K562 (cell line): ENCODE data around the gene ZFP36. TPM values are rescaled to one million over a fixed set of nuclear protein-coding genes. Genes with fewer than 3 reads are reported as not detected.

Source experiments
- EGR1 ChIP-seq: fragments of 450-650 bp; conservative IDR thresholded peaks from 2 replicates; pipeline ENCODE4 v1.6.1; 2017; ENCODE audit warnings: mild to moderate bottlenecking
- LARP7 ChIP-seq: fragments of 450-650 bp; IDR thresholded peaks from 2 replicates; pipeline ENCODE4 v1.6.1; 2016
- NFXL1 ChIP-seq: fragments of 450-650 bp; formaldehyde crosslinking; IDR thresholded peaks from 2 replicates; pipeline ENCODE4 v1.4.0; 2021; ENCODE audit warnings: mild to moderate bottlenecking
- TCF3 ChIP-seq: sonication (generic); formaldehyde crosslinking; IDR thresholded peaks from 2 replicates; pipeline ENCODE4 v1.4.0; 2020; ENCODE audit warnings: mild to moderate bottlenecking, missing genetic modification reagents
- ZSCAN29 ChIP-seq: fragments of 450-650 bp; IDR thresholded peaks from 2 replicates; pipeline ENCODE4 v1.6.1; 2017
- polyA plus RNA-seq, 8 experiments: library from polyadenylated mRNA; depleted of rRNA in 4 of 8; stranded (reverse) in 5 of 8; unstranded in 3 of 8; fragments of >200 nt; fragmentation: Nextera tagmentation in 2 of 8; fragmentation: Illumina TruSeq in 1 of 8; extraction: Ambion mirVana in 2 of 8; extraction: Trizol in 1 of 8; gene quantifications; 2 replicates each; pipeline versions ENCODE4 v1.2.1 to v1.2.3, GENCODE V29; 2011 to 2014; ENCODE audit warnings: inconsistent platforms in 1 of 8, missing spikeins in 1 of 8
- total RNA-seq, 7 experiments: library from RNA; depleted of rRNA in 6 of 7; stranded (reverse); fragments of >200 nt in 6 of 7; fragmentation: Illumina TruSeq in 2 of 7; extraction: Trizol in 2 of 7; gene quantifications; 2 replicates each; pipeline versions ENCODE4 v1.2.1 to v1.2.3, GENCODE V29; 2011 to 2021; ENCODE audit warnings: low replicate concordance in 1 of 7
- TF ChIP-seq, protein P1 (sequence below), 2 experiments: fragments of 450-650 bp; IDR thresholded peaks; 2 replicates each; pipeline ENCODE4 v1.6.1; 2016; ENCODE audit warnings: mild to moderate bottlenecking in 2 of 2, borderline replicate concordance in 1 of 2, low read depth in 1 of 2, moderate library complexity in 1 of 2
- TF ChIP-seq, protein P2 (sequence below), 2 experiments: fragments of 450-650 bp in 1 of 2; sonication (generic) in 1 of 2; formaldehyde crosslinking in 1 of 2; IDR thresholded peaks; 2 replicates each; pipeline versions ENCODE4 v1.7.1 to v1.9.0; 2016 to 2022; ENCODE audit warnings: inconsistent platforms in 1 of 2, mild to moderate bottlenecking in 1 of 2, missing genetic modification reagents in 1 of 2

Gene ZFP36
- total and polyA plus RNA-seq, 9 of the 15 experiments (the other 6 are each of a cell fraction or from before 2014, with no cell fraction given) = 1.0 to 20.1 (median 3.5) TPM

DNA sequence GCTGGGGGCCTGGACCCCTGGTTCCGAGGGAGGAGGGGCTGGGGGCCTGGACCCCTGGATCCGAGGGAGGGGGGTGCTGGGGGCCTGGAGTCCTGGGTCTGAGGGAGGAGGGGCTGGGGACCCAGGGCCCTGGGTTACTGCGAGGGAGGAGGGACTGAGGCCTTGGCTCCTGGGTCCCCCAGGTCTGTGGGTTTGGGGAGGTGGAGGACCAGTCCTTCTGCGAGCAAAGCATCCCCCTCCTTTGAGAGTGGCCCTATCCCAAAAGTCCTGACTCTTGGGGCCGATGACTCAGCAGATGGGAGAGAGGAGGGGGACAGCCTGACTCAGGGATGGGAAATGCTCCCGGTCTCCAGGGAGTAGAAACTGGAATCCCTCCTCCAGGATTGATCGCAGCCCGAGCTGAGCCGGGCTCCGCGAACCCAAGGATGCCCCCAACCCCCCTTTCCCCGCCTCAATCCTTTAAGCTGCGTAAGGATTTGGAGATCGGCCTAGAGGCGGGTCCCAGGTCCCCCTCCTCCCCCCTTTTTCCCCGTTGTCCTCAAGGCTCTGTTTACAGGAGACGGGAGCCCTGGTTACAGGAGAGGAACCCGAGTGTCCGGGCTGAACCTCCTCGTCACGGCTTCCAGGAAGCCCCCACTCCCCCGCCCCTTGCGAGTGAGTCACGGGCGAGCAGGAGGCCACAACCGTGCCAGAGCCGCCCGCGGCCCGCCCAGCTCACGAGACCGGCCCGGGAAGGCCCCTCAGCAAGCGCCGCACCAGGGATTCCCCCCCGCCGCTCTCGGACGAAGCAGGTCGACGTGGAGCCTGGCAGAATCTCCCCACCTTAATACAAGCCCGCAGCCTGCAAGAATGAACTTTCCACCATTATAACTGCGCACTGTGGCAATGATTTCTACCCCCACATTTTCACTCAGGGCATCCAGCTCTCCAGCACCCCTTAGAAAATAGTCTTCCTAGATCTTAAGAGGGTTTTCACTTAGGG is 3.0 kb upstream of the ZFP36 start (continued):
- TF ChIP-seq, protein P1, sequence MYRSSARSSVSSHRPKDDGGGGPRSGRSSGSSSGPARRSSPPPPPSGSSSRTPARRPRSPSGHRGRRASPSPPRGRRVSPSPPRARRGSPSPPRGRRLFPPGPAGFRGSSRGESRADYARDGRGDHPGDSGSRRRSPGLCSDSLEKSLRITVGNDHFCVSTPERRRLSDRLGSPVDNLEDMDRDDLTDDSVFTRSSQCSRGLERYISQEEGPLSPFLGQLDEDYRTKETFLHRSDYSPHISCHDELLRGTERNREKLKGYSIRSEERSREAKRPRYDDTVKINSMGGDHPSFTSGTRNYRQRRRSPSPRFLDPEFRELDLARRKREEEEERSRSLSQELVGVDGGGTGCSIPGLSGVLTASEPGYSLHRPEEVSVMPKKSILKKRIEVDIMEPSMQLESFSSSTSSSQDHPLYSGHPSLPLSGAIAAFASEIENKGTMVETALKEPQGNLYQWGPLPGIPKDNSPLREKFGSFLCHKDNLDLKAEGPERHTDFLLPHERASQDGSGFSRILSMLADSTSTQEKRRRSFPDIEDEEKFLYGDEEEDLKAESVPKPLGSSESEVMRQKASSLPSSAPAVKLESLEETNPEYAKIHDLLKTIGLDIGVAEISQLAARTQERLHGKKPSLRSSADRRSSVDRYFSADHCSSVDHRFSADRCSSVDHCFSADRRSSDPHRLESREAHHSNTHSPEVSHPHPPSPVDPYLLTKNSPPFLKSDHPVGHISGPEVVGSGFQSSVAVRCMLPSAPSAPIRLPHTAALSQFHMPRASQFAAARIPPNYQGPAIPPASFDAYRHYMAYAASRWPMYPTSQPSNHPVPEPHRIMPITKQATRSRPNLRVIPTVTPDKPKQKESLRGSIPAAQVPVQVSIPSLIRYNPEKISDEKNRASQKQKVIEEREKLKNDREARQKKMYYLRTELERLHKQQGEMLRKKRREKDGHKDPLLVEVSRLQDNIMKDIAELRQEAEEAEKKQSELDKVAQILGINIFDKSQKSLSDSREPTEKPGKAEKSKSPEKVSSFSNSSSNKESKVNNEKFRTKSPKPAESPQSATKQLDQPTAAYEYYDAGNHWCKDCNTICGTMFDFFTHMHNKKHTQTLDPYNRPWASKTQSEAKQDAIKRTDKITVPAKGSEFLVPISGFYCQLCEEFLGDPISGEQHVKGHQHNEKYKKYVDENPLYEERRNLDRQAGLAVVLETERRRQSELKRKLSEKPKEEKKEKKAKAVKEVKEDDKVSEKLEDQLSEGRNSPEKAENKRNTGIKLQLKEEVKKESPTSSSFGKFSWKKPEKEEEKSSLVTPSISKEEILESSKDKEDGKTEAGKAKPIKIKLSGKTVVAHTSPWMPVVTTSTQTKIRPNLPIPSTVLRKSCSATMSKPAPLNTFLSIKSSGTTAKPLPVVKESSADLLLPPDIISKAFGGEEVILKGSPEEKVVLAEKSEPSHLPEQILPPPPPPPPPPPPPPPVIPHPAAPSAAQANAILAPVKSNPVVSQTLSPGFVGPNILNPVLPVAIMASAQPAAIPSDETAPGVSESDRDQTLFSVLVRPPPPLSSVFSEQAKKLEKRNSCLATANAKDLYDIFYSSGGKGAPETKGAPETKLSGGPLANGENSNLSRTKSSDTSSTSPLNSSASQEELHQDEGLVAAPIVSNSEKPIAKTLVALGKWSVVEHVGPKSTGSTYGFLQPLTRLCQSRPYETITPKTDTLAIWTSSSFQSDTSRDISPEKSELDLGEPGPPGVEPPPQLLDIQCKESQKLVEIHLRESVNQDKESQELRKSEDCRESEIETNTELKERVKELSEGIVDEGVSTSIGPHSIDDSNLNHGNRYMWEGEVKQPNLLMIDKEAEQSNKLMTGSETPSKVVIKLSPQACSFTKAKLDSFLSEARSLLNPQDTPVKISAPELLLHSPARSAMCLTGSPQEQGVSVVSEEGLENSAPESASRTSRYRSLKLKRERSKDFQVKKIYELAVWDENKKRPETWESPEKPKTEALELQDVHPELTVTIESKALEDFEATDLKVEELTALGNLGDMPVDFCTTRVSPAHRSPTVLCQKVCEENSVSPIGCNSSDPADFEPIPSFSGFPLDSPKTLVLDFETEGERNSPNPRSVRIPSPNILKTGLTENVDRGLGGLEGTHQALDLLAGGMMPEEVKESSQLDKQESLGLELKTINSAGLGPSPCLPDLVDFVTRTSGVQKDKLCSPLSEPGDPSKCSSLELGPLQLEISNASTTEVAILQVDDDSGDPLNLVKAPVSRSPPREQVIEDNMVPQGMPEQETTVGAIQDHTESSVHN (IDR thresholded peaks at IDR 0.05; ENCODE audit: borderline replicate concordance in 1 of 2, low read depth in 1 of 2) = peak in 1 of 2 experiments; percentile 85; a peak in 1 of 4 replicates
- TF ChIP-seq NFXL1 (CRISPR knock-in tag) (no peak), ZSCAN29 (no peak), TCF3 (CRISPR knock-in tag) (no peak), LARP7 (no peak), EGR1 (peak; percentile 56; the same call in 1 of the 2 replicates)
- TF ChIP-seq, protein P2, sequence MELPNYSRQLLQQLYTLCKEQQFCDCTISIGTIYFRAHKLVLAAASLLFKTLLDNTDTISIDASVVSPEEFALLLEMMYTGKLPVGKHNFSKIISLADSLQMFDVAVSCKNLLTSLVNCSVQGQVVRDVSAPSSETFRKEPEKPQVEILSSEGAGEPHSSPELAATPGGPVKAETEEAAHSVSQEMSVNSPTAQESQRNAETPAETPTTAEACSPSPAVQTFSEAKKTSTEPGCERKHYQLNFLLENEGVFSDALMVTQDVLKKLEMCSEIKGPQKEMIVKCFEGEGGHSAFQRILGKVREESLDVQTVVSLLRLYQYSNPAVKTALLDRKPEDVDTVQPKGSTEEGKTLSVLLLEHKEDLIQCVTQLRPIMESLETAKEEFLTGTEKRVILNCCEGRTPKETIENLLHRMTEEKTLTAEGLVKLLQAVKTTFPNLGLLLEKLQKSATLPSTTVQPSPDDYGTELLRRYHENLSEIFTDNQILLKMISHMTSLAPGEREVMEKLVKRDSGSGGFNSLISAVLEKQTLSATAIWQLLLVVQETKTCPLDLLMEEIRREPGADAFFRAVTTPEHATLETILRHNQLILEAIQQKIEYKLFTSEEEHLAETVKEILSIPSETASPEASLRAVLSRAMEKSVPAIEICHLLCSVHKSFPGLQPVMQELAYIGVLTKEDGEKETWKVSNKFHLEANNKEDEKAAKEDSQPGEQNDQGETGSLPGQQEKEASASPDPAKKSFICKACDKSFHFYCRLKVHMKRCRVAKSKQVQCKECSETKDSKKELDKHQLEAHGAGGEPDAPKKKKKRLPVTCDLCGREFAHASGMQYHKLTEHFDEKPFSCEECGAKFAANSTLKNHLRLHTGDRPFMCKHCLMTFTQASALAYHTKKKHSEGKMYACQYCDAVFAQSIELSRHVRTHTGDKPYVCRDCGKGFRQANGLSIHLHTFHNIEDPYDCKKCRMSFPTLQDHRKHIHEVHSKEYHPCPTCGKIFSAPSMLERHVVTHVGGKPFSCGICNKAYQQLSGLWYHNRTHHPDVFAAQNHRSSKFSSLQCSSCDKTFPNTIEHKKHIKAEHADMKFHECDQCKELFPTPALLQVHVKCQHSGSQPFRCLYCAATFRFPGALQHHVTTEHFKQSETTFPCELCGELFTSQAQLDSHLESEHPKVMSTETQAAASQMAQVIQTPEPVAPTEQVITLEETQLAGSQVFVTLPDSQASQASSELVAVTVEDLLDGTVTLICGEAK (IDR thresholded peaks at IDR 0.05) = no peak
- TF ChIP-seq, protein P2 (CRISPR knock-in tag; IDR thresholded peaks at IDR 0.05) = no peak
